H1 (cell line): ENCODE measurements around the gene PRMT9. TPM values are rescaled to one million over a fixed set of nuclear protein-coding genes. Genes with fewer than 3 reads are reported as not detected.

Experiments
- CTCF ChIA-PET: fragments of 300-600 bp; sonication (Branson Sonifier 250); formaldehyde crosslinking; loops from one replicate; lab custom pipeline; 2021; ENCODE audit not compliant: partially characterized antibody; lab: Charles Lee
- POLR2A ChIA-PET: fragments of 300-600 bp; sonication (Branson Sonifier 250); formaldehyde crosslinking; loops from one replicate; lab custom pipeline; 2021; ENCODE audit warnings: inconsistent platforms; ENCODE audit not compliant: partially characterized antibody; lab: Charles Lee
- DNase-seq, 2 experiments: peaks; one replicate each; pipeline versions ENCODE4 v3.0.0 to v3.0.0-alpha.2; 2010 to 2022; ENCODE audit warnings: low spot score in 2 of 2, low read depth in 1 of 2, mixed read lengths in 1 of 2
- FAIRE-seq: peaks from 2 replicates; lab custom pipeline; 2011; peaks lifted over from hg19 to GRCh38; lab: Jason Lieb, UNC
- H2AFZ ChIP-seq: 2 replicates; pipeline ENCODE4 v1.8.1; 2012; ENCODE audit warnings: low read length, inconsistent platforms
- H2AK5ac ChIP-seq: 2 replicates; pipeline ENCODE4 v1.6.1; 2013; ENCODE audit warnings: low read depth, low read length
- H2BK120ac ChIP-seq: replicated peaks from 2 replicates; pipeline ENCODE3; 2013; ENCODE audit warnings: low read depth, low read length, inconsistent platforms
- H2BK12ac ChIP-seq: 2 replicates; pipeline ENCODE4 v1.6.1; 2013; ENCODE audit warnings: low read depth, low read length
- H2BK15ac ChIP-seq: 2 replicates; pipeline ENCODE4 v1.6.1; 2013; ENCODE audit warnings: low read length
- H2BK20ac ChIP-seq: 2 replicates; pipeline ENCODE4 v1.6.1; 2013; ENCODE audit warnings: low read length
- H2BK5ac ChIP-seq: 2 replicates; pipeline ENCODE4 v1.6.1; 2013; ENCODE audit warnings: low read depth, low read length
- H3K14ac ChIP-seq: 2 replicates; pipeline ENCODE4 v1.6.1; 2013; ENCODE audit warnings: inconsistent platforms; ENCODE audit not compliant: insufficient read length
- H3K18ac ChIP-seq: 2 replicates; pipeline ENCODE4 v1.6.1; 2013; ENCODE audit warnings: low read length; ENCODE audit errors: extremely low read depth
- H3K23ac ChIP-seq: 2 replicates; pipeline ENCODE4 v1.6.1; 2013; ENCODE audit warnings: inconsistent platforms; ENCODE audit not compliant: insufficient read length
- H3K23me2 ChIP-seq: 2 replicates; pipeline ENCODE4 v1.6.1; 2013; ENCODE audit warnings: low read depth, low read length
- H3K27ac ChIP-seq: 2 replicates; pipeline ENCODE4 v1.6.1; 2011; ENCODE audit warnings: low read depth, low read length, inconsistent platforms
- H3K27me3 ChIP-seq, 4 experiments: replicated peaks in 1 of 4; 1 replicate in 1 of 4; 2 replicates in 3 of 4; pipeline versions ENCODE4 v1.6.1 to v1.8.1; 2011 to 2013; ENCODE audit warnings: low read length in 3 of 4, mild to moderate bottlenecking in 3 of 4, inconsistent platforms in 2 of 4, mixed read lengths in 2 of 4, moderate library complexity in 1 of 4; ENCODE audit not compliant: control insufficient read depth in 3 of 4, insufficient read depth in 3 of 4; ENCODE audit errors: extremely low read depth in 1 of 4
- H3K36me3 ChIP-seq, 4 experiments: 2 replicates each; pipeline versions ENCODE4 v1.6.1 to v1.8.1; 2011 to 2013; ENCODE audit warnings: mild to moderate bottlenecking in 4 of 4, low read length in 3 of 4, moderate library complexity in 2 of 4, control low read depth in 1 of 4, inconsistent platforms in 1 of 4; ENCODE audit not compliant: insufficient read depth in 4 of 4, control insufficient read depth in 2 of 4
- H3K4ac ChIP-seq: replicated peaks from 2 replicates; pipeline ENCODE3; 2013; ENCODE audit warnings: low read length, low read depth, mixed read lengths, inconsistent platforms; ENCODE audit not compliant: insufficient read length
- H3K4me1 ChIP-seq, 4 experiments: replicated peaks in 1 of 4; 1 replicate in 1 of 4; 2 replicates in 3 of 4; pipeline versions ENCODE4 v1.6.1 to v1.8.1; 2011 to 2013; ENCODE audit warnings: low read length in 3 of 4, inconsistent platforms in 2 of 4, mixed read lengths in 1 of 4; ENCODE audit not compliant: insufficient read depth in 4 of 4, control insufficient read depth in 3 of 4
- H3K4me2 ChIP-seq, 2 experiments: 2 replicates each; pipeline versions ENCODE4 v1.6.1 to v1.8.1; 2011 to 2013; ENCODE audit warnings: low read depth in 2 of 2, low read length in 2 of 2, control low read depth in 1 of 2, inconsistent platforms in 1 of 2, mild to moderate bottlenecking in 1 of 2; ENCODE audit not compliant: insufficient read depth in 1 of 2
- H3K4me3 ChIP-seq, 4 experiments: fragments of 200-600, 300-600 bp in 1 of 4; sonication (generic), shearing (Covaris generic), sonication (Bioruptor Twin) in 1 of 4; 2 replicates each; pipeline versions ENCODE4 v1.5.1 to v1.8.1; 2011 to 2016; ENCODE audit warnings: low read length in 4 of 4, low read depth in 3 of 4, control low read depth in 2 of 4, inconsistent platforms in 2 of 4, mild to moderate bottlenecking in 2 of 4, mixed read lengths in 1 of 4, moderate library complexity in 1 of 4; ENCODE audit not compliant: insufficient read depth in 2 of 4; ENCODE audit errors: extremely low read depth in 1 of 4
- H3K56ac ChIP-seq: replicated peaks from 2 replicates; pipeline ENCODE3; 2013; ENCODE audit warnings: low read depth, mild to moderate bottlenecking, mixed read lengths, low read length, inconsistent platforms; ENCODE audit not compliant: insufficient read length
- H3K79me1 ChIP-seq: 2 replicates; pipeline ENCODE4 v1.6.1; 2013; ENCODE audit warnings: low read depth, low read length, control low read depth
- H3K79me2 ChIP-seq, 2 experiments: 2 replicates each; pipeline versions ENCODE4 v1.6.1 to v1.8.1; 2012 to 2013; ENCODE audit warnings: low read length in 2 of 2, mild to moderate bottlenecking in 2 of 2, inconsistent platforms in 1 of 2; ENCODE audit not compliant: insufficient read depth in 2 of 2, control insufficient read depth in 1 of 2
- H3K9ac ChIP-seq, 4 experiments: replicated peaks in 1 of 4; 1 replicate in 1 of 4; 2 replicates in 3 of 4; pipeline versions ENCODE4 v1.6.1 to v1.8.1; 2011 to 2013; ENCODE audit warnings: low read depth in 3 of 4, low read length in 3 of 4, control low read depth in 2 of 4, mild to moderate bottlenecking in 2 of 4, moderate library complexity in 2 of 4, inconsistent platforms in 1 of 4; ENCODE audit errors: extremely low read depth in 1 of 4
- H3K9me3 ChIP-seq, 2 experiments: 2 replicates each; pipeline versions ENCODE4 v1.6.1 to v1.8.1; 2012 to 2013; ENCODE audit warnings: mild to moderate bottlenecking in 2 of 2, moderate library complexity in 2 of 2, control low read depth in 1 of 2, inconsistent platforms in 1 of 2, low read depth in 1 of 2, low read length in 1 of 2, mixed read lengths in 1 of 2; ENCODE audit not compliant: insufficient read depth in 2 of 2
- H4K20me1 ChIP-seq, 2 experiments: replicated peaks in 1 of 2; 2 replicates each; pipeline versions ENCODE3 to v1.8.1; 2011 to 2013; ENCODE audit warnings: inconsistent platforms in 2 of 2, low read length in 2 of 2, mild to moderate bottlenecking in 1 of 2; ENCODE audit not compliant: insufficient read depth in 2 of 2, control insufficient read depth in 1 of 2
- H4K5ac ChIP-seq: 2 replicates; pipeline ENCODE4 v1.6.1; 2013; ENCODE audit warnings: low read length, low read depth, mixed read lengths, inconsistent platforms; ENCODE audit not compliant: insufficient read length
- H4K8ac ChIP-seq: 2 replicates; pipeline ENCODE4 v1.8.0; 2013; ENCODE audit warnings: mild to moderate bottlenecking, moderate library complexity, low read length, inconsistent platforms; ENCODE audit not compliant: insufficient read depth; ENCODE audit errors: extremely low read depth
- H4K91ac ChIP-seq: replicated peaks from 2 replicates; pipeline ENCODE3; 2013; ENCODE audit warnings: low read length, mixed read lengths, inconsistent platforms; ENCODE audit not compliant: insufficient read length
- ASH2L ChIP-seq: fragments of 200-600, 300-600 bp; sonication (generic); IDR thresholded peaks from one replicate; pipeline ENCODE4 v1.7.1; 2017; ENCODE audit warnings: low read length
- BACH1 ChIP-seq: IDR thresholded peaks from 2 replicates; pipeline ENCODE4 v1.6.1; 2012; ENCODE audit warnings: low read length, improper control_type of control experiment
- BCL11A ChIP-seq, 2 experiments: IDR thresholded peaks; one replicate each; pipeline ENCODE4 v1.6.1; 2011; ENCODE audit warnings: low read depth in 2 of 2, low read length in 2 of 2, mild to moderate bottlenecking in 2 of 2
- CTBP2 ChIP-seq: IDR thresholded peaks from 2 replicates; pipeline ENCODE4 v1.7.0; 2011; ENCODE audit warnings: borderline replicate concordance, mild to moderate bottlenecking, moderate library complexity, mixed read lengths, low read length; ENCODE audit not compliant: insufficient read depth, insufficient read length
- EZH2 ChIP-seq: fragments of 200-600 bp; sonication (generic); IDR thresholded peaks from 2 replicates; pipeline ENCODE4 v1.7.1; 2012; ENCODE audit warnings: low read depth, mild to moderate bottlenecking, moderate library complexity, low read length, inconsistent platforms; ENCODE audit not compliant: severe bottlenecking
- GABPA ChIP-seq: IDR thresholded peaks from 2 replicates; pipeline ENCODE4 v1.6.1; 2011; ENCODE audit warnings: mild to moderate bottlenecking, low read length, moderate library complexity, borderline replicate concordance; ENCODE audit not compliant: insufficient read depth
- HDAC2 ChIP-seq, 2 experiments: fragments of 300-600 bp in 1 of 2; sonication (generic) in 1 of 2; IDR thresholded peaks; 2 replicates each; pipeline ENCODE4 v1.6.1; 2011 to 2012; ENCODE audit warnings: low read depth in 2 of 2, low read length in 2 of 2, mild to moderate bottlenecking in 2 of 2, moderate library complexity in 2 of 2, borderline replicate concordance in 1 of 2, inconsistent platforms in 1 of 2
- SIRT6 ChIP-seq: IDR thresholded peaks from one replicate; pipeline ENCODE4 v1.7.1; 2012; ENCODE audit warnings: low read length, inconsistent platforms
- SRF ChIP-seq: IDR thresholded peaks from 2 replicates; pipeline ENCODE4 v1.6.1; 2011; ENCODE audit warnings: mild to moderate bottlenecking, low read depth, low read length, moderate library complexity
- TAF1 ChIP-seq: IDR thresholded peaks from 2 replicates; pipeline ENCODE4 v1.6.1; 2011; ENCODE audit warnings: mild to moderate bottlenecking, low read depth, low read length
- ZNF274 ChIP-seq: IDR thresholded peaks from 2 replicates; pipeline ENCODE4 v1.7.0; 2012; ENCODE audit warnings: low read length, borderline replicate concordance; ENCODE audit errors: extremely low read depth
- WGBS, 2 experiments: shearing (Covaris generic) in 1 of 2; methylation state at CpG; one replicate each; pipeline versions ENCODE4 v1.1.6 to v1.1.7; 2013 to 2015; ENCODE audit warnings: low lambda C conversion rate in 2 of 2, mixed read lengths in 2 of 2, inconsistent platforms in 1 of 2, low coverage in 1 of 2, missing lambda C conversion rate in 1 of 2; ENCODE audit not compliant: insufficient replicate concordance in 2 of 2, insufficient coverage in 1 of 2, insufficient read length in 1 of 2; ENCODE audit errors: extremely low coverage in 1 of 2, missing lambda C conversion rate in 1 of 2; 5-methylcytosine and 5-hydroxymethylcytosine counted together
- polyA plus RNA-seq, 7 experiments: library from polyadenylated mRNA; depleted of rRNA in 3 of 7; stranded (reverse) in 5 of 7; unstranded in 2 of 7; fragments of >200 nt in 5 of 7; fragments of 200-250 nt in 2 of 7; gene quantifications; 1 replicate in 5 of 7; 2 replicates in 1 of 7; 4 replicates in 1 of 7; pipeline versions ENCODE4 v1.2.1 to v1.2.3, GENCODE V29; 2011 to 2013; ENCODE audit warnings: missing spikeins in 2 of 7, mixed read lengths in 2 of 7
- total RNA-seq: library from RNA; stranded (reverse); fragmentation: NEBNext Ultra II Directional; extraction: Animal tissue kit (Norgen Biotek cat#: 25700); gene quantifications from 2 replicates; pipeline ENCODE4 v1.2.1, GENCODE V29; 2021

PRMT9 gene
- total and polyA plus RNA-seq, 2 of the 8 experiments (the other 6 are each of a cell fraction or from before 2014, with no cell fraction given): 3.8 to 9.6 TPM

- CTCF ChIA-PET: interaction anchor here (0.6 to 7.3 kb wide), 13 partner anchors 12 to 156 kb away, joined by 3 to 69 read pairs (median 9); partner anchors contain the start of genes ARHGAP10 and PRMT9
- H4K5ac ChIP-seq: no peak overlapping the region
- H3K36me3 ChIP-seq: no peaks in the 10 kb centered on the region
- H3K79me1 ChIP-seq: no peaks in the 10 kb centered on the region
- H3K18ac ChIP-seq: no peak overlapping the region
- no peak overlapping the region for H2BK20ac ChIP-seq
- DNase-seq: peak in 1 of 2 experiments; percentile 32
- no peak overlapping the region for H2BK120ac ChIP-seq
- no peak overlapping the region for H4K91ac ChIP-seq
- no peaks in the 10 kb centered on the region for H3K9me3 ChIP-seq
- no peak overlapping the region for H3K4ac ChIP-seq
- H3K56ac ChIP-seq: no peak overlapping the region
- no peaks in the 10 kb centered on the region for H3K27me3 ChIP-seq
- no peak overlapping the region for H2BK5ac ChIP-seq
- H3K4me2 ChIP-seq: no peak overlapping the region
- no peaks in the 10 kb centered on the region for H3K79me2 ChIP-seq
- 88% methylated on average over 5 of the region's 5 CpGs; no CpG with 5 or more reads in 1 of the 2 experiments for WGBS, 2 experiments
- H3K23ac ChIP-seq: no peak overlapping the region
- no peak overlapping the region for H3K14ac ChIP-seq
- 0 out of 2 replicates have a peak overlapping the region, but pooled peaks have one; percentile 39 for H2BK12ac ChIP-seq
- no peak overlapping the region for H3K4me3 ChIP-seq
- TF ChIP-seq BACH1 (no peak), SIRT6 (no peak), CTBP2 (no peak), TAF1 (no peak), ASH2L (no peak), HDAC2 (IDR thresholded peaks at IDR 0.05; ENCODE audit: borderline replicate concordance in 1 of 2, low read depth in 2 of 2, low read length in 2 of 2) (no peak), ZNF274 (no peak), GABPA (no peak), BCL11A (IDR thresholded peaks at IDR 0.05; ENCODE audit: low read depth in 2 of 2, low read length in 2 of 2) (no peak), SRF (no peak), EZH2 (no peak)
- no peak overlapping the region for H2AFZ ChIP-seq
- no peak overlapping the region for H4K8ac ChIP-seq
- no peak for FAIRE-seq
- no peak overlapping the region for H2AK5ac ChIP-seq
- no peaks in the 10 kb centered on the region for H3K23me2 ChIP-seq
- H4K20me1 ChIP-seq: no peaks in the 10 kb centered on the region
- no peak overlapping the region for H2BK15ac ChIP-seq
- no peak overlapping the region for H3K27ac ChIP-seq
- H3K9ac ChIP-seq: no peak overlapping the region
- POLR2A ChIA-PET: no interaction called here
- H3K4me1 ChIP-seq: no peaks in the 10 kb centered on the region
Measured at GRCh38 chr4:147709999-147710398, 26.0 kb upstream of the PRMT9 start.
